Esophagus muscularis mucosa (tissue), 3 donors: ENCODE measurements around the gene LCN2.

ENCODE experiments used
- CTCF ChIP-seq, 3 experiments: fragments of 200-600 bp in 2 of 3; fragments of 450-650 bp in 1 of 3; sonication (generic) in 2 of 3; IDR thresholded peaks; one replicate each; pipeline ENCODE4 v1.5.1; 2017 to 2019; ENCODE audit warnings: antibody characterized with exemption in 3 of 3, mild to moderate bottlenecking in 2 of 3, moderate library complexity in 1 of 3
- POLR2A ChIP-seq: fragments of 450-650 bp; IDR thresholded peaks from one replicate; pipeline ENCODE4 v1.6.1; 2017; ENCODE audit warnings: antibody characterized with exemption, moderate library complexity, mild to moderate bottlenecking, low read depth

- TF ChIP-seq CTCF (IDR thresholded peaks at IDR 0.05) = no peak
- no peak for TF ChIP-seq POLR2A
These were observed 29.7 kb downstream of the LCN2 start for GRCh38 chr9:128178806-128179431.
